ENCODE measurements around the gene PTGES.

DNA sequence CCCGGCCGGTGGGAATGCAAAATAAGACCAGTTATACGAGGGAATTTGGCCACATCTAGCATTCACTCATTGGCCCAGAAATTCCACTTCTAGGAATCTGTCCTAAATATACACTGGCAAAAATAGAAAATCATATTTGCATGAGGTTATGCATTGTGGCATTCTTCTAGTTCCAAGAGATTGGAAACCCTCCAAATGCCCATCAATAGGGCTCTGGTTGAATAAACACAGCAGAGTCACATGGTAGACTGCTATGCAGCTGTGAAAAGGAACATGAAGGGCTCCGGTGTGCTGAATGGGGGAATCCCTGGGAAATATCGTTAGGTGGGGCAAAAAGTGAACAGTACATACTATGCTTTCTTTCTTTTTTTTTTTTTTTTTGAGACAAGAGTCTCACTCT is 36.8 kb downstream of the PTGES start:
- TF ChIP-seq YY1 (IDR thresholded peaks at IDR 0.05; ENCODE audit: insufficient read depth, insufficient read length) (no peak), ZNF274 (IDR thresholded peaks at IDR 0.05; ENCODE audit: low read depth, low read length) (no peak), SUZ12 (IDR thresholded peaks at IDR 0.05; ENCODE audit: extremely low read depth, insufficient read depth, insufficient read length) (no peak)

Measured in NT2/D1 (cell line).